GM12878 (cell line): ENCODE data around the gene MYH7. TPM values are rescaled to one million over a fixed set of nuclear protein-coding genes. Genes with fewer than 3 reads are reported as not detected.

Experiments
- ATAC-seq: fragments of 200-7000 bp; cut with Tn5 transposase; 3 replicates; pipeline ENCODE4 v1.9.1; 2020; ENCODE audit warnings: mild to moderate bottlenecking, moderate library complexity
- BruUV-seq: library from RNA; stranded (reverse); fragments of 400-500 nt; replicated peaks from 2 replicates; lab custom pipeline; 2021; lab: Mats Ljungman, UMichigan
- CTCF ChIA-PET: fragments of 300-600 bp; sonication (Branson Sonifier 250); formaldehyde crosslinking; extraction: SDS; loops from one replicate; lab custom pipeline; 2021; ENCODE audit warnings: inconsistent platforms; lab: Yijun Ruan, JAX
- POLR2A ChIA-PET: fragments of 350-600 bp; formaldehyde crosslinking; extraction: SDS; loops from one replicate; lab custom pipeline; 2021; ENCODE audit warnings: inconsistent platforms; lab: Charles Lee
- RAD21 ChIA-PET: fragments of 300-600 bp; sonication (Branson Sonifier 250); formaldehyde crosslinking; loops from one replicate; lab custom pipeline; 2023; ENCODE audit warnings: antibody characterized with exemption; ENCODE audit not compliant: unreplicated experiment; lab: Charles Lee
- SMC1A ChIA-PET: fragments of 300-600 bp; sonication (Branson Sonifier 250); formaldehyde crosslinking; loops from one replicate; lab custom pipeline; 2023; ENCODE audit not compliant: unreplicated experiment, uncharacterized antibody; lab: Charles Lee
- DNase-seq: peaks from one replicate; pipeline ENCODE4 v3.0.0-alpha.2; 2011; ENCODE audit warnings: low read depth, low spot score
- FAIRE-seq: peaks from 3 replicates; lab custom pipeline; 2011; peaks lifted over from hg19 to GRCh38; lab: Jason Lieb, UNC
- H2AFZ ChIP-seq: 2 replicates; pipeline ENCODE4 v1.6.0; 2011; ENCODE audit warnings: low read depth, low read length, control low read depth; ENCODE audit not compliant: control insufficient read depth
- H3K27ac ChIP-seq: 2 replicates; pipeline ENCODE4 v1.5.1; 2011; ENCODE audit warnings: control low read depth; ENCODE audit not compliant: control insufficient read depth, insufficient read depth
- H3K27me3 ChIP-seq, 2 experiments: replicated peaks in 1 of 2; 2 replicates each; pipeline versions ENCODE4 v1.6.0 to v1.6.1; 2011; ENCODE audit warnings: low read length in 1 of 2; ENCODE audit not compliant: control insufficient read depth in 2 of 2, insufficient read depth in 2 of 2
- H3K36me3 ChIP-seq, 2 experiments: 2 replicates each; pipeline ENCODE4 v1.5.1; 2011; ENCODE audit warnings: low read length in 1 of 2; ENCODE audit not compliant: control insufficient read depth in 2 of 2, insufficient read depth in 2 of 2
- H3K4me1 ChIP-seq: 2 replicates; pipeline ENCODE4 v1.6.1; 2011; ENCODE audit warnings: mild to moderate bottlenecking, low read length, moderate library complexity, mixed read lengths; ENCODE audit not compliant: control insufficient read depth, insufficient read depth
- H3K4me2 ChIP-seq: 2 replicates; pipeline ENCODE4 v1.6.0; 2011; ENCODE audit warnings: control low read depth; ENCODE audit not compliant: control insufficient read depth, insufficient read depth
- H3K4me3 ChIP-seq: fragments of 200-600 bp; sonication (generic); 2 replicates; pipeline ENCODE4 v1.5.1; 2016
- H3K79me2 ChIP-seq: 2 replicates; pipeline ENCODE4 v1.6.0; 2011; ENCODE audit warnings: low read length; ENCODE audit not compliant: control insufficient read depth, insufficient read depth
- H3K9ac ChIP-seq: 2 replicates; pipeline ENCODE4 v1.8.0; 2011; ENCODE audit warnings: low read length, control low read depth, mixed read lengths; ENCODE audit not compliant: control insufficient read depth, insufficient read depth
- H3K9me3 ChIP-seq: replicated peaks from 3 replicates; pipeline ENCODE4 v1.5.1; 2011; ENCODE audit warnings: mild to moderate bottlenecking, low read length; ENCODE audit not compliant: control insufficient read depth, insufficient read depth
- H4K20me1 ChIP-seq: 2 replicates; pipeline ENCODE4 v1.6.0; 2011; ENCODE audit not compliant: control insufficient read depth, insufficient read depth
- BHLHE40 ChIP-seq, 2 experiments: fragments of 450-650 bp in 1 of 2; IDR thresholded peaks; 2 replicates each; pipeline ENCODE4 v1.6.1; 2011 to 2017; ENCODE audit warnings: low read depth in 2 of 2, borderline replicate concordance in 1 of 2, improper control_type of control experiment in 1 of 2, low read length in 1 of 2, mild to moderate bottlenecking in 1 of 2
- CBX5 ChIP-seq: sonication (generic); IDR thresholded peaks from 2 replicates; pipeline ENCODE4 v1.6.1; 2016; ENCODE audit warnings: low read depth, moderate library complexity, mild to moderate bottlenecking, inconsistent platforms
- CREB1 ChIP-seq: IDR thresholded peaks from 2 replicates; pipeline ENCODE4 v1.6.1; 2012; ENCODE audit warnings: low read depth, mild to moderate bottlenecking, inconsistent platforms
- NR2C1 ChIP-seq: fragments of 450-650 bp; IDR thresholded peaks from 2 replicates; pipeline ENCODE4 v1.6.1; 2017; ENCODE audit warnings: antibody characterized with exemption, mild to moderate bottlenecking, moderate library complexity
- ZNF217 ChIP-seq: fragments of 450-650 bp; IDR thresholded peaks from 2 replicates; pipeline ENCODE4 v1.6.1; 2017; ENCODE audit warnings: antibody characterized with exemption, mild to moderate bottlenecking
- ZZZ3 ChIP-seq: IDR thresholded peaks from 2 replicates; pipeline ENCODE4 v1.6.1; 2011; ENCODE audit warnings: low read depth; ENCODE audit not compliant: control insufficient read depth, insufficient read length
- WGBS: methylation state at CpG from one replicate; pipeline ENCODE4 v1.1.6; 2016; ENCODE audit warnings: low lambda C conversion rate; ENCODE audit not compliant: insufficient replicate concordance, insufficient coverage; ENCODE audit errors: missing lambda C conversion rate; 5-methylcytosine and 5-hydroxymethylcytosine counted together
- in situ Hi-C: fragments of 300-500 bp; cut with MboI; formaldehyde crosslinking; loops from 9 replicates; pipeline ENCODE4 v1.14.3; 2018; ENCODE audit warnings: mixed read lengths
- intact Hi-C: fragments of 100-400 bp; cut with micrococcal nuclease; formaldehyde crosslinking; loops from one replicate; pipeline ENCODE4 v1.14.2; 2022; ENCODE audit not compliant: unreplicated experiment
- polyA plus RNA-seq, 11 experiments: library from polyadenylated mRNA; depleted of rRNA in 4 of 11; unstranded in 6 of 11; stranded (reverse) in 5 of 11; fragments of >200 nt; fragmentation: Nextera tagmentation in 4 of 11; fragmentation: Illumina TruSeq in 1 of 11; extraction: Ambion mirVana in 4 of 11; extraction: Trizol in 1 of 11; gene quantifications; 1 replicate in 1 of 11; 2 replicates in 10 of 11; pipeline versions ENCODE4 v1.2.1 to v1.2.3, GENCODE V29; 2011 to 2016; ENCODE audit warnings: inconsistent platforms in 2 of 11, missing spikeins in 2 of 11, low read depth in 1 of 11
- total RNA-seq, 4 experiments: library from RNA; depleted of rRNA in 3 of 4; stranded (reverse); fragments of >200 nt in 3 of 4; fragmentation: Illumina TruSeq in 1 of 4; extraction: Trizol in 1 of 4; gene quantifications; 2 replicates each; pipeline versions ENCODE4 v1.2.1 to v1.2.3, GENCODE V29; 2013 to 2021
- TF ChIP-seq, protein P1 (sequence below): fragments of 450-650 bp; IDR thresholded peaks from 2 replicates; pipeline ENCODE4 v1.6.1; 2018; ENCODE audit warnings: mild to moderate bottlenecking, low read depth, moderate library complexity; ENCODE audit not compliant: partially characterized antibody

Gene MYH7
- total and polyA plus RNA-seq, 10 of the 15 experiments (the other 5 are each of a cell fraction or from before 2014, with no cell fraction given) = 0.04 to 0.10 (median 0.05) TPM; not detected in 4

- ATAC-seq (no peak), FAIRE-seq (no peak), DNase-seq (no peak)
- Histone ChIP-seq H2AFZ (no peak overlapping the region), H3K27ac (no peak overlapping the region), H3K4me3 (no peak overlapping the region), H3K36me3 (no peaks in the 10 kb centered on the region), H4K20me1 (no peaks in the 10 kb centered on the region), H3K9ac (no peak overlapping the region), H3K79me2 (no peaks in the 10 kb centered on the region), H3K9me3 (no peaks in the 10 kb centered on the region), H3K4me2 (no peak overlapping the region), H3K27me3 (peaks cover 0 to 3% of the 10 kb centered on the region in 2 experiments; a peak in 3 of 4 replicates), H3K4me1 (no peaks in the 10 kb centered on the region)
- no TSS peak for BruUV-seq
- TF ChIP-seq CREB1 (no peak), NR2C1 (no peak), ZZZ3 (no peak), ZNF217 (no peak), CBX5 (no peak), BHLHE40 (IDR thresholded peaks at IDR 0.05; ENCODE audit: borderline replicate concordance in 1 of 2, low read depth in 2 of 2, low read length in 1 of 2) (no peak)
- TF ChIP-seq, protein P1, sequence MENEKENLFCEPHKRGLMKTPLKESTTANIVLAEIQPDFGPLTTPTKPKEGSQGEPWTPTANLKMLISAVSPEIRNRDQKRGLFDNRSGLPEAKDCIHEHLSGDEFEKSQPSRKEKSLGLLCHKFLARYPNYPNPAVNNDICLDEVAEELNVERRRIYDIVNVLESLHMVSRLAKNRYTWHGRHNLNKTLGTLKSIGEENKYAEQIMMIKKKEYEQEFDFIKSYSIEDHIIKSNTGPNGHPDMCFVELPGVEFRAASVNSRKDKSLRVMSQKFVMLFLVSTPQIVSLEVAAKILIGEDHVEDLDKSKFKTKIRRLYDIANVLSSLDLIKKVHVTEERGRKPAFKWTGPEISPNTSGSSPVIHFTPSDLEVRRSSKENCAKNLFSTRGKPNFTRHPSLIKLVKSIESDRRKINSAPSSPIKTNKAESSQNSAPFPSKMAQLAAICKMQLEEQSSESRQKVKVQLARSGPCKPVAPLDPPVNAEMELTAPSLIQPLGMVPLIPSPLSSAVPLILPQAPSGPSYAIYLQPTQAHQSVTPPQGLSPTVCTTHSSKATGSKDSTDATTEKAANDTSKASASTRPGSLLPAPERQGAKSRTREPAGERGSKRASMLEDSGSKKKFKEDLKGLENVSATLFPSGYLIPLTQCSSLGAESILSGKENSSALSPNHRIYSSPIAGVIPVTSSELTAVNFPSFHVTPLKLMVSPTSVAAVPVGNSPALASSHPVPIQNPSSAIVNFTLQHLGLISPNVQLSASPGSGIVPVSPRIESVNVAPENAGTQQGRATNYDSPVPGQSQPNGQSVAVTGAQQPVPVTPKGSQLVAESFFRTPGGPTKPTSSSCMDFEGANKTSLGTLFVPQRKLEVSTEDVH = no peak
- intact Hi-C loops = no loop called here
- in situ Hi-C loops = no loop called here
- ChIA-PET SMC1A (no interaction called here), CTCF (no interaction called here), RAD21 (no interaction called here), POLR2A (no interaction called here)
- 52% methylated on average over 14 of the region's 14 CpGs for WGBS
These were observed 31.0 kb downstream of the MYH7 start for GRCh38 chr14:23404331-23404900.
